Activated CD4-positive, alpha-beta memory T cell treated with anti-CD3 and anti-CD28 coated beads, Interleukin-2, amount 10 ng/mL, durations not matched to agents 7 days and 5 days (primary cell): ENCODE measurements around the gene HSD3B7. TPM values are rescaled to one million over a fixed set of nuclear protein-coding genes. Genes with fewer than 3 reads are reported as not detected.

Source experiments
- CTCF ChIA-PET: fragments of 350-600 bp; sonication (Branson Sonifier 250); formaldehyde crosslinking; loops from one replicate; lab custom pipeline; 2021; ENCODE audit warnings: antibody characterized with exemption, inconsistent platforms; lab: Charles Lee
- POLR2A ChIA-PET: fragments of 350-600 bp; sonication (Branson Sonifier 250); formaldehyde crosslinking; loops from one replicate; lab custom pipeline; 2021; ENCODE audit warnings: antibody characterized with exemption; lab: Charles Lee
- DNase-seq: peaks from one replicate; pipeline ENCODE4 v3.0.0-alpha.2; 2020
- H3K27ac Mint-ChIP-seq: one replicate; pipeline ENCODE4 v1.8.0; 2021; ENCODE audit warnings: mild to moderate bottlenecking, mixed read lengths
- H3K27me3 Mint-ChIP-seq: one replicate; pipeline ENCODE4 v1.8.0; 2021; ENCODE audit warnings: mixed read lengths
- H3K36me3 Mint-ChIP-seq: one replicate; pipeline ENCODE4 v1.8.0; 2021; ENCODE audit warnings: low read depth, mixed read lengths
- H3K4me1 Mint-ChIP-seq: one replicate; pipeline ENCODE4 v1.8.0; 2021; ENCODE audit warnings: mixed read lengths
- H3K4me3 Mint-ChIP-seq: one replicate; pipeline ENCODE4 v1.8.0; 2021; ENCODE audit warnings: mild to moderate bottlenecking, mixed read lengths
- H3K9me3 Mint-ChIP-seq: one replicate; pipeline ENCODE4 v1.8.0; 2021; ENCODE audit warnings: mixed read lengths
- total RNA-seq, 2 experiments: library from RNA; stranded (reverse); gene quantifications; one replicate each; pipeline ENCODE4 v1.2.3, GENCODE V29; 2021

The HSD3B7 gene
- total RNA-seq, 2 experiments from 2014 or later: 7.1 to 7.5 TPM

DNA sequence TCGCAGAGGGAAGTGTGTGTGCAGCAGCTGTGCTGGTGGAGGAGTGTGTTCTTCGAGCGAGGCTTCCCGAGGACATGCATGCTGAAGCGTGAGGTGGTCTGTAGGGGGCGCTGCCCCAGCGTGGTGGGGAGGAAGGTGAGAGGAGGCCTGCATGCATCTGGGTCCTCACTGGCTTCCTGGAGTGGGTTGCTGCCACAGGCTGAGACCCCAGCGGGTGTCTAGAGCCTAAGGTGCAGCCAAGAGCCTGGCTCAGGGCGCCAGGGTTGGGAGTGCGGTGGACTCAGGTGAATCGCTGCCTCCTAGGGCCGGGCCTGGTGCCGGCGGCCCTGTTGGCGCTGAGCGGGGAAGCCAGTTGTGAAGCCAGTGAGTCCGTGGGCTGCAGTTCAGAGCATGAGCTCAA is 7.5 kb upstream of the HSD3B7 start:
- H3K4me3 Mint-ChIP-seq: no peak overlapping the region
- no peak for DNase-seq
- no peaks in the 10 kb centered on the region for H3K27me3 Mint-ChIP-seq
- CTCF ChIA-PET: interaction anchor here (0.7 to 1.1 kb wide), 2 partner anchors 96 to 165 kb away, joined by 4 read pairs; partner anchors contain the start of gene ZNF668
- no peak overlapping the region for H3K27ac Mint-ChIP-seq
- no peaks in the 10 kb centered on the region for H3K9me3 Mint-ChIP-seq
- POLR2A ChIA-PET: no interaction called here
- H3K36me3 Mint-ChIP-seq: peaks cover 52% of the 10 kb centered on the region
- H3K4me1 Mint-ChIP-seq: no peaks in the 10 kb centered on the region

DNA sequence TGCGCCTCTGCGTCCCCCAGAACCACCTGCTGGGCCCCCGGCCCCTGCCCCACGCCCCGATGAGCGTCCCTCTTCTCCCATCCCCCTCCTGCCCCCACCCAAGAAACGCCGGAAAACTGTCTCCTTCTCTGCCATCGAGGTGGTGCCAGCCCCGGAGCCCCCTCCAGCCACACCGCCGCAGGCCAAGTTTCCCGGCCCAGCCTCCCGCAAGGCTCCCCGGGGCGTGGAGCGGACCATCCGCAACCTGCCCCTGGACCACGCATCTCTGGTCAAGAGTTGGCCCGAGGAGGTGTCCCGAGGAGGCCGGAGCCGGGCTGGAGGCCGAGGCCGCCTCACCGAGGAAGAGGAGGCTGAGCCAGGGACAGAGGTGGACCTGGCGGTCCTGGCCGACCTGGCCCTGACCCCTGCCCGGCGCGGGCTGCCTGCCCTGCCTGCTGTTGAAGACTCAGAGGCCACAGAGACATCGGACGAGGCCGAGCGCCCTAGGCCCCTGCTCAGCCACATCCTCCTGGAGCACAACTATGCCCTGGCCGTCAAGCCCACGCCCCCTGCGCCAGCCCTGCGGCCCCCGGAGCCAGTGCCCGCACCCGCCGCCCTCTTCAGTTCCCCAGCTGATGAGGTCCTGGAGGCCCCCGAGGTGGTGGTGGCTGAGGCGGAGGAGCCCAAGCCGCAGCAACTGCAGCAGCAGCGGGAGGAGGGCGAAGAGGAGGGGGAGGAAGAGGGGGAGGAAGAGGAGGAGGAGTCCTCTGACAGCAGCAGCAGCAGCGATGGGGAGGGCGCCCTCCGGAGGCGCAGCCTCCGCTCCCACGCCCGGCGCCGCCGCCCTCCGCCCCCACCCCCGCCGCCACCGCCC is 5.6 kb upstream of the HSD3B7 start:
- ChIA-PET CTCF (no interaction called here), POLR2A (interaction anchor here (1.3 kb wide), 1 partner anchor 44 kb away, joined by 3 read pairs; no protein-coding TSS in a partner anchor)
- DNase-seq: no peak
- H3K4me3 Mint-ChIP-seq: no peak overlapping the region
- H3K36me3 Mint-ChIP-seq: peaks cover 42% of the 10 kb centered on the region
- H3K9me3 Mint-ChIP-seq: no peaks in the 10 kb centered on the region
- H3K27me3 Mint-ChIP-seq: no peaks in the 10 kb centered on the region
- H3K27ac Mint-ChIP-seq: no peak overlapping the region
- peaks cover 2% of the 10 kb centered on the region for H3K4me1 Mint-ChIP-seq

DNA sequence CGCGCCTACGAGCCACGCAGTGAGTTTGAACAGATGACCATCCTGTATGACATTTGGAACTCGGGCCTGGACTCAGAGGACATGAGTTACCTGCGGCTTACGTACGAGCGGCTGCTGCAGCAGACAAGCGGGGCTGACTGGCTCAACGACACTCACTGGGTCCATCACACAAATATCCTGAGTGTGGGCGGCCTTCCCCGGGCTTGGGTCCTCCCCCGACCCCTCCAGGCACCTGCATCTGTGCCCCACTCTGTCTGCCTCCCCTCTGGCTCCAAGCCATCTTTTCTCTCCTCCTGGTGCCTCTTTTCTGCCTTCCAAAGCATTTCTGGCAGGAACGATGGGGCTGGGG is 5.0 kb upstream of the HSD3B7 start:
- Mint-ChIP-seq H3K4me1 (peaks cover 3% of the 10 kb centered on the region), H3K9me3 (no peaks in the 10 kb centered on the region), H3K27me3 (no peaks in the 10 kb centered on the region), H3K36me3 (peaks cover 39% of the 10 kb centered on the region), H3K27ac (no peak overlapping the region), H3K4me3 (no peak overlapping the region)
- POLR2A ChIA-PET: no interaction called here
- CTCF ChIA-PET: no interaction called here
- no peak for DNase-seq

DNA sequence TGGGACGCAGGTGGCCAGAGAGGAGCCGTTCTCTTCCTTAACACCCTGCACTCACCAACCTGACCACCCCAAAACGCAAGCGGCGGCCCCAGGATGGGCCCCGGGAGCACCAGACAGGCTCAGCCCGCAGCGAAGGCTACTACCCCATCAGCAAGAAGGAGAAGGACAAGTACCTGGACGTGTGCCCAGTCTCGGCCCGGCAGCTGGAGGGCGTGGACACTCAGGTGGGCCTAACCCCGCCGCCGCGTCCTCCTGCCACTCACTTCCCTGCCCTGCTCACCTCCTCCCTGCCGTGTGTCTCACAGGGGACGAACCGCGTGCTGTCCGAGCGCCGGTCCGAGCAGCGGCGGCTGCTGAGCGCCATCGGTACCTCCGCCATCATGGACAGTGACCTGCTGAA is 4.6 kb upstream of the HSD3B7 start:
- no peaks in the 10 kb centered on the region for H3K9me3 Mint-ChIP-seq
- peaks cover 39% of the 10 kb centered on the region for H3K36me3 Mint-ChIP-seq
- H3K4me1 Mint-ChIP-seq: peaks cover 8% of the 10 kb centered on the region
- H3K27me3 Mint-ChIP-seq: no peaks in the 10 kb centered on the region
- H3K4me3 Mint-ChIP-seq: no peak overlapping the region
- CTCF ChIA-PET: no interaction called here
- no peak for DNase-seq
- H3K27ac Mint-ChIP-seq: no peak overlapping the region
- POLR2A ChIA-PET: no interaction called here

DNA sequence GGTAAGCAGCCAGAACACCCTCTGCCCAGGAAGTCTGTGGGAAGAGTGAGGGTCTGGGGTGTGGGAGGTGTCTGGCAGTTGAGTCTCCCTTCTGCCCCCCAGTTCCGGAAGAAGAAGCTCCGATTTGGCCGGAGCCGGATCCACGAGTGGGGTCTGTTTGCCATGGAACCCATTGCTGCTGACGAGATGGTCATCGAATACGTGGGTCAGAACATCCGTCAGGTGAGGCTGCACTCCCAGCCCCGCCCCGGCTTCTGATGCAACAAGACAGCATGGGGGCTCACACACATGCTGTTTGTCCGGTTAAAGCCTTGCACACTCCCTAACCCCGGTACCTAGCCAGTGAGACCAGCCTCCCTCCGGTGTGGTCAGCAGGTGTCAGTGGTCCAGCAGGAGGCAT is 4.0 kb upstream of the HSD3B7 start:
- Mint-ChIP-seq H3K27ac (no peak overlapping the region), H3K36me3 (peaks cover 34% of the 10 kb centered on the region), H3K9me3 (no peaks in the 10 kb centered on the region), H3K4me1 (peaks cover 9% of the 10 kb centered on the region), H3K27me3 (no peaks in the 10 kb centered on the region), H3K4me3 (no peak overlapping the region)
- DNase-seq: no peak
- CTCF ChIA-PET: no interaction called here
- POLR2A ChIA-PET: no interaction called here

DNA sequence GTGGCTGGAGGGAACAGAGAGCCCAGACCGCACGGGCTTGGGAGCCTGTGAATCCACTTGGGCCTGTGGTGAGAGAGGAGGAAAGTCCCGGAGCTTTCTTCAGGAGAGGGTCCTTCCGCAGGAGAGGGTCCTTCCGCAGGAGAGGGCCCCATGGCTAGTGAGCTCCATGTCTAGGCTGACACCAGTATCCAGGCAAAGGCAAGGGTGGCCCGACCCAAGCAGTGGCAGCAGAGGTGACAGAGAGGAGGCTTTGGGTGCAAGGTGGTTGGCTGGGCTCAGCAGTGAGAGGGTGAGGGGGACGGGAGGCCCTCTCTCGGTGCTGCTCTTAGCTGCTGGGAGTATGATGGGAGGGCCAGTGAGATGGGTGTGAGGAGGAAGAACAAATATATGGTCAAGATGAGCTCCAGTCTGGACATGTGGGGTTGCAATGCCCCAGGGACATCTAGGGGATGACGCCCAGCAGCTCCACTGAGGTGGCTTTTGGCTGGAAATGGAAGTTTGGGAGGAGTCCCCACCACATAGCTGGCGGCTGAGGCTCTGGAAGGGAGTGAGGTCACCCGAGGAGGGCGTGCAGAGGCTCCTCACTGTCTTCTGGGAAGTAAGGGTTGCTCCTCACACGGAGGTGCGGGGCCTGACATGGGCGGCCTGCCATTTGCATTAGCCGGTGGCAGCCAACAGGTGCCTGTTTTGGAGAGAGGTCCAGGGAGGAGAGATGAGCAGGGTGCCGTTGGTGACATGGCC is 2.3 kb upstream of the HSD3B7 start:
- no peak for DNase-seq
- CTCF ChIA-PET: interaction anchor here (1.0 to 4.1 kb wide), 4 partner anchors 33 to 460 kb away, joined by 3 to 36 read pairs (median 7); partner anchors contain the start of genes ZNF646, ZNF668 and ZNF843
- H3K27me3 Mint-ChIP-seq: no peaks in the 10 kb centered on the region
- no peaks in the 10 kb centered on the region for H3K9me3 Mint-ChIP-seq
- H3K27ac Mint-ChIP-seq: no peak overlapping the region
- no peak overlapping the region for H3K4me3 Mint-ChIP-seq
- peaks cover 28% of the 10 kb centered on the region for H3K36me3 Mint-ChIP-seq
- peaks cover 14% of the 10 kb centered on the region for H3K4me1 Mint-ChIP-seq
- POLR2A ChIA-PET: interaction anchor here (1.1 to 1.4 kb wide), 2 partner anchors 159 to 160 kb away, joined by 4 to 5 read pairs; no protein-coding TSS in a partner anchor

DNA sequence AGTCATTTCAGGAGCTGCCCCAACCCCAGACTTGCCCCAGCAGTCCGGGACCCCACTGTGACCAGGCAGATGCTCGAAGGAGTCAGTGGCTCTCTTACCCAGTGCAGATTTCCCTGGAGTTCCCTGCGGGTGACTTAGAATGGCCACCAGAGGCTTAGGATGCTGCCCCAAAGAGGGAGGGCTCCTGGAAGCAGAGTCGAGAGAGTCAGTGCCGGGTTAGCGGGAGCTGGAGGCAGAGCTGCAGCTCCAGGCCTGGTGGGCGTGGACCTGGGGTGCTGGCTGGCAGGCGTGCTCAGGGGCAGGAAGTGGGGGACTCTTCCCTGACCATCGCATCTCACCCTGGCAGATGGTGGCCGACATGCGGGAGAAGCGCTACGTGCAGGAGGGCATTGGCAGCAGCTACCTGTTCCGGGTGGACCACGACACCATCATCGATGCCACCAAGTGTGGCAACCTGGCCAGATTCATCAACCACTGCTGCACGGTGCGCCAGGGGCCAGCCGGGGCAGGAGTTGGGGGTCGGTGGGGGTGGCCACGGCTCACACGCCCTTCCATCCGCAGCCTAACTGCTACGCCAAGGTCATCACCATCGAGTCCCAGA is 1.6 kb upstream of the HSD3B7 start:
- ChIA-PET POLR2A (interaction anchor here (1.2 to 1.4 kb wide), 2 partner anchors 26 to 159 kb away, joined by 4 read pairs; partner anchors contain the start of gene SETD1A), CTCF (interaction anchor here (1.1 to 4.1 kb wide), 4 partner anchors 33 to 159 kb away, joined by 3 to 36 read pairs (median 18); partner anchors contain the start of genes VKORC1, ZNF646 and ZNF668)
- DNase-seq: no peak
- Mint-ChIP-seq H3K4me1 (peaks cover 14% of the 10 kb centered on the region), H3K27me3 (no peaks in the 10 kb centered on the region), H3K36me3 (peaks cover 25% of the 10 kb centered on the region), H3K4me3 (no peak overlapping the region), H3K27ac (no peak overlapping the region), H3K9me3 (no peaks in the 10 kb centered on the region)

DNA sequence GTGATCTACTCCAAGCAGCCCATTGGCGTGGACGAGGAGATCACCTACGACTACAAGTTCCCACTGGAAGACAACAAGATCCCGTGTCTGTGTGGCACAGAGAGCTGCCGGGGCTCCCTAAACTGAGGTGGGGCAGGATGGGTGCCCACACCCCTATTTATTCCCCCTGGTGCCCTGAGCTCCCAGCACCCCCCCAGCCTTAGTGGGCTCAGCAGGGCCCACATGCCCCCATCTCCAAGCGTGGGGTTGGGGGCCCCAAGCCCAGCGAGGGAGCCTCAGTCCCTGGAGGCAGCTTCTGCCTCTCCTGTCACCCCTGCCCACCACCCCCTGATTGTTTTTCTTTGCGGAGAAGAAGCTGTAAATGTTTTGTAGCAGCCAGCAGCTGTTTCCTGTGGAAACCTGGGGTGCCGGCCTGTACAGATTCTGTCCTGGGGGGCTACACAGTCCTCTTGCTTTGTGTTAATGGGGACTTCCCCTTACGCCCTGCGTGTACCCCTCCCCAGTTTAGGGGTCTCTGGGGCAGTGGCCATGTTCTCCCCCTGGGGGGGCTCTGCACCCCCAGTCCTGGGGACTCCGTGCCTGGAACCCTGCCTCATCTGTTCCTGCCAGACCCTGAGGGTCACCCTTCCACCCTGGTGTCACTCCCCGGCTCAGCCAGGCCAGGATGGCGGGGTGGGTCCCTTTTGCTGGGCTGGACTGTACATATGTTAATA is 953 bp upstream of the HSD3B7 start:
- peaks cover 14% of the 10 kb centered on the region for H3K4me1 Mint-ChIP-seq
- ChIA-PET POLR2A (interaction anchor here (0.6 to 2.0 kb wide), 6 partner anchors 10 to 884 kb away, joined by 3 to 7 read pairs (median 4); partner anchors contain the start of gene SETD1A), CTCF (interaction anchor here (0.6 to 4.1 kb wide), 19 partner anchors 11 to 1153 kb away, joined by 3 to 36 read pairs (median 3); partner anchors contain the start of genes KAT8, VKORC1, ZNF646 and ZNF668)
- no peaks in the 10 kb centered on the region for H3K27me3 Mint-ChIP-seq
- H3K9me3 Mint-ChIP-seq: no peaks in the 10 kb centered on the region
- no peak overlapping the region for H3K4me3 Mint-ChIP-seq
- no peak for DNase-seq
- no peak overlapping the region for H3K27ac Mint-ChIP-seq
- peaks cover 21% of the 10 kb centered on the region for H3K36me3 Mint-ChIP-seq

DNA sequence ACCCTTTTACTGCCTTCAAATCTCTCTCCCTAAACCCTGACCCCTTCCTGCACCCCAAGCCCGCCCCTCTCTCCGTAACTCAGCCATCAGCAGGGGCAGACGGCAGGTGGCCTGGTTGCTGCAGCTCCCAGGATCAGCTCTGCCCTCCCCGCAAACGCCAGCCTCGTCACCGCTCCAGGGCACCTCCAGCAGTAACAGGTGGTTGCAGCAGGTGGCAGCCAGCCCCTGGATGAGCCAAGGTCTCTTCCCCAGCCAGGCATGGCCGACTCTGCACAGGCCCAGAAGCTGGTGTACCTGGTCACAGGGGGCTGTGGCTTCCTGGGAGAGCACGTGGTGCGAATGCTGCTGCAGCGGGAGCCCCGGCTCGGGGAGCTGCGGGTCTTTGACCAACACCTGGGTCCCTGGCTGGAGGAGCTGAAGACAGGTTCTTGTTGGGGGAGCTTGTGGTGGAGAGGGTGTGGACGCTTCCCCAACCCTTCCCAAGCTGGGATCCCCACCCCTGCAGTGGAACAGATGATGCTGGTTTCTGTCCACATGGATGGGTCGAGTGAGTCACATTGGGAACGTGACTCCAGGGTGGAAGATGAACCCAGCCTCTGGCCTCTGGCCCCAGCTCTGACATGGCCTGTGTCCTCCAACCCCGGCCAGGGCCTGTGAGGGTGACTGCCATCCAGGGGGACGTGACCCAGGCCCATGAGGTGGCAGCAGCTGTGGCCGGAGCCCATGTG is 558 bp downstream of the HSD3B7 start:
- H3K27me3 Mint-ChIP-seq: no peaks in the 10 kb centered on the region
- peaks cover 21% of the 10 kb centered on the region for H3K36me3 Mint-ChIP-seq
- POLR2A ChIA-PET: interaction anchor here (1.0 to 2.0 kb wide), 7 partner anchors 9 to 194 kb away, joined by 3 to 9 read pairs (median 6); partner anchors contain the start of genes FUS, KAT8, ZNF646 and ZNF668
- DNase-seq: no peak
- H3K4me1 Mint-ChIP-seq: peaks cover 14% of the 10 kb centered on the region
- no peak overlapping the region for H3K27ac Mint-ChIP-seq
- CTCF ChIA-PET: interaction anchor here (0.9 to 4.1 kb wide), 14 partner anchors 9 to 884 kb away, joined by 3 to 36 read pairs (median 7); partner anchors contain the start of genes KAT8, VKORC1, ZNF646 and ZNF668
- H3K4me3 Mint-ChIP-seq: peak overlapping the region; percentile 39
- H3K9me3 Mint-ChIP-seq: no peaks in the 10 kb centered on the region

DNA sequence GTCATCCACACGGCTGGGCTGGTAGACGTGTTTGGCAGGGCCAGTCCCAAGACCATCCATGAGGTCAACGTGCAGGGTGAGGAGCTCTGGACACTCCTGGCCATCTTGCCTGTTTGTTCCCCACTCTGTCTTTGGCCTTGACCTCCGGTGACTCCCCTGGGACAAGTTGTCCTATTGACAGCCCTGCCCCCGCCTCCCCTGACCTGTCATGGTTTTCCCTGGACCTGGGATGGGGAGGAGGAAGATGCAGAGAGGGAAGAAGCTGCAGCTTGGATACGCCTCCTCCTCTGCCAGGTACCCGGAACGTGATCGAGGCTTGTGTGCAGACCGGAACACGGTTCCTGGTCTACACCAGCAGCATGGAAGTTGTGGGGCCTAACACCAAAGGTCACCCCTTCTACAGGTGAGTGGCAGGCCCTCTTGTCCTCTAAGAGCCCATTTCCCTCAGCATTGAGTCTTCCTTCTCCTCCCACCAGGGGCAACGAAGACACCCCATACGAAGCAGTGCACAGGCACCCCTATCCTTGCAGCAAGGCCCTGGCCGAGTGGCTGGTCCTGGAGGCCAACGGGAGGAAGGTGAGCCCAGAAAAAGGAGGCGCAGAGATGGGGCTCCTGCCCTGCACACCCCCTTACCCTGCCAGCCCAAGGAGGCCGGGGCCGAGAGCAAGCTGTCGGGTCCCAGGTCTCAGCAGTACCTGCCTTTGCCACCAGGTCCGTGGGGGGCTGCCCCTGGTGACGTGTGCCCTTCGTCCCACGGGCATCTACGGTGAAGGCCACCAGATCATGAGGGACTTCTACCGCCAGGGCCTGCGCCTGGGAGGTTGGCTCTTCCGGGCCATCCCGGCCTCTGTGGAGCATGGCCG is 1.4 kb downstream of the HSD3B7 start:
- peak overlapping the region; percentile 21 for H3K27ac Mint-ChIP-seq
- peaks cover 18% of the 10 kb centered on the region for H3K4me1 Mint-ChIP-seq
- ChIA-PET POLR2A (interaction anchor here (1.0 to 2.0 kb wide), 7 partner anchors 8 to 194 kb away, joined by 3 to 9 read pairs (median 6); partner anchors contain the start of genes FUS, KAT8, ZNF646 and ZNF668), CTCF (interaction anchor here (0.7 to 4.1 kb wide), 11 partner anchors 8 to 457 kb away, joined by 3 to 36 read pairs (median 7); partner anchors contain the start of genes KAT8, VKORC1, ZNF646 and ZNF668)
- no peak for DNase-seq
- H3K36me3 Mint-ChIP-seq: peaks cover 15% of the 10 kb centered on the region
- no peak overlapping the region for H3K4me3 Mint-ChIP-seq
- no peaks in the 10 kb centered on the region for H3K27me3 Mint-ChIP-seq
- H3K9me3 Mint-ChIP-seq: no peaks in the 10 kb centered on the region
